ENCODE data around the gene STARD10.

GRCh38 chr11:72752088-72752914 lies 41.5 kb downstream of the STARD10 start, which contains the start of gene ARAP1:
- TF ChIP-seq CTCF (IDR thresholded peaks at IDR 0.05; ENCODE audit: extremely low read depth in 1 of 2, insufficient read depth in 1 of 2, low read depth in 1 of 2, low read length in 2 of 2), result no peak
- TF ChIP-seq POLR2A (IDR thresholded peaks at IDR 0.05; ENCODE audit: low read depth, low read length), result peak; percentile 42
- TF ChIP-seq EZH2 (IDR thresholded peaks at IDR 0.05; ENCODE audit: borderline replicate concordance, low read depth, low read length, severe bottlenecking), result no peak
- TF ChIP-seq POLR2AphosphoS5 (IDR thresholded peaks at IDR 0.05; ENCODE audit: insufficient read depth, low read depth, low read length), result peak; percentile 61
- no peak for TF ChIP-seq MYC (IDR thresholded peaks at IDR 0.05; ENCODE audit: low read depth, low read length)
- TF ChIP-seq MAX (IDR thresholded peaks at IDR 0.05; ENCODE audit: insufficient read depth, insufficient read length), result peak; percentile 35
- TF ChIP-seq GATA2 (IDR thresholded peaks at IDR 0.05; ENCODE audit: insufficient read depth, insufficient read length, low read depth, low read length), result no peak
- no peak for TF ChIP-seq FOS (IDR thresholded peaks at IDR 0.05; ENCODE audit: borderline replicate concordance, insufficient read depth, low read length)
